ENCODE results near the gene DCDC1. TPM values are rescaled to one million over a fixed set of nuclear protein-coding genes. Genes with fewer than 3 reads are reported as not detected.

Gene DCDC1
- total RNA-seq, 1 experiment from 2014 or later: 0.68 TPM

- Mint-ChIP-seq H3K9me3 (ENCODE audit: low read depth, unreplicated experiment) (no peaks in the 10 kb centered on the region), H3K27ac (ENCODE audit: unreplicated experiment) (no peak overlapping the region), H3K36me3 (ENCODE audit: insufficient read depth, unreplicated experiment) (no peaks in the 10 kb centered on the region), H3K4me1 (ENCODE audit: low read depth, unreplicated experiment) (no peaks in the 10 kb centered on the region), H3K4me3 (ENCODE audit: low read depth, unreplicated experiment) (no peak overlapping the region), H3K27me3 (ENCODE audit: unreplicated experiment) (no peaks in the 10 kb centered on the region)
- intact Hi-C loops (cut with micrococcal nuclease; ENCODE audit: unreplicated experiment): loop anchor here (1.0 to 10.0 kb wide), 3 partner anchors 126 to 411 kb away; no protein-coding TSS in a partner anchor
- CTCF ChIA-PET: interaction anchor here (0.8 to 2.6 kb wide), 3 partner anchors 122 to 273 kb away, joined by 3 to 16 read pairs (median 3); no protein-coding TSS in a partner anchor
- no peak for DNase-seq
- peak; percentile 41 for TF ChIP-seq CTCF (IDR thresholded peaks at IDR 0.05; ENCODE audit: unreplicated experiment)
- BruUV-seq (replicated peaks): no TSS peak
These were observed 136.1 kb downstream of the DCDC1 start for GRCh38 chr11:31233425-31233824.

GRCh38 chr11:31231601-31232000 lies 137.9 kb downstream of the DCDC1 start:
- Mint-ChIP-seq H3K9me3 (ENCODE audit: low read depth, unreplicated experiment) (no peaks in the 10 kb centered on the region), H3K27ac (ENCODE audit: unreplicated experiment) (no peak overlapping the region), H3K36me3 (ENCODE audit: insufficient read depth, unreplicated experiment) (no peaks in the 10 kb centered on the region), H3K27me3 (ENCODE audit: unreplicated experiment) (no peaks in the 10 kb centered on the region), H3K4me1 (ENCODE audit: low read depth, unreplicated experiment) (no peaks in the 10 kb centered on the region), H3K4me3 (ENCODE audit: low read depth, unreplicated experiment) (no peak overlapping the region)
- CTCF ChIA-PET: interaction anchor here (2.6 kb wide), 1 partner anchor 125 kb away, joined by 16 read pairs; no protein-coding TSS in a partner anchor
- BruUV-seq (replicated peaks): no TSS peak
- no peak for DNase-seq
- intact Hi-C loops (cut with micrococcal nuclease; ENCODE audit: unreplicated experiment): loop anchor here (10.0 kb wide), 1 partner anchor 413 kb away; no protein-coding TSS in a partner anchor
- TF ChIP-seq CTCF (IDR thresholded peaks at IDR 0.05; ENCODE audit: unreplicated experiment): no peak

GRCh38 chr11:31218847-31219246 lies 150.7 kb downstream of the DCDC1 start:
- Mint-ChIP-seq H3K9me3 (ENCODE audit: low read depth, unreplicated experiment) (no peaks in the 10 kb centered on the region), H3K27me3 (ENCODE audit: unreplicated experiment) (no peaks in the 10 kb centered on the region), H3K4me3 (ENCODE audit: low read depth, unreplicated experiment) (no peak overlapping the region), H3K27ac (ENCODE audit: unreplicated experiment) (no peak overlapping the region), H3K4me1 (ENCODE audit: low read depth, unreplicated experiment) (no peaks in the 10 kb centered on the region), H3K36me3 (ENCODE audit: insufficient read depth, unreplicated experiment) (no peaks in the 10 kb centered on the region)
- intact Hi-C loops (cut with micrococcal nuclease; ENCODE audit: unreplicated experiment): no loop called here
- no peak for DNase-seq
- no peak for TF ChIP-seq CTCF (IDR thresholded peaks at IDR 0.05; ENCODE audit: unreplicated experiment)
- CTCF ChIA-PET: no interaction called here
- no TSS peak for BruUV-seq (replicated peaks)

GRCh38 chr11:31214372-31214771 lies 155.2 kb downstream of the DCDC1 start:
- Mint-ChIP-seq H3K9me3 (ENCODE audit: low read depth, unreplicated experiment) (no peaks in the 10 kb centered on the region), H3K27ac (ENCODE audit: unreplicated experiment) (no peak overlapping the region), H3K4me3 (ENCODE audit: low read depth, unreplicated experiment) (no peak overlapping the region), H3K36me3 (ENCODE audit: insufficient read depth, unreplicated experiment) (no peaks in the 10 kb centered on the region), H3K4me1 (ENCODE audit: low read depth, unreplicated experiment) (no peaks in the 10 kb centered on the region), H3K27me3 (ENCODE audit: unreplicated experiment) (no peaks in the 10 kb centered on the region)
- BruUV-seq (replicated peaks): no TSS peak
- CTCF ChIA-PET: no interaction called here
- TF ChIP-seq CTCF (IDR thresholded peaks at IDR 0.05; ENCODE audit: unreplicated experiment): no peak
- no peak for DNase-seq
- intact Hi-C loops (cut with micrococcal nuclease; ENCODE audit: unreplicated experiment): no loop called here

Measured in Calu3 (cell line).